Endothelial cell (in vitro differentiated cells): Measurements from ENCODE around the gene SEMA3A. TPM values are rescaled to one million over a fixed set of nuclear protein-coding genes. Genes with fewer than 3 reads are reported as not detected.
A peak's percentile ranks its signal among the peaks of the same experiment; 100 is the strongest.

Experiments
- DNase-seq: peaks from one replicate; pipeline ENCODE4 v3.0.0; 2021; ENCODE audit warnings: low spot score
- H3K27ac Mint-ChIP-seq: one replicate; pipeline ENCODE4 v1.8.0; 2021; ENCODE audit warnings: mixed read lengths, inconsistent platforms; ENCODE audit not compliant: unreplicated experiment
- H3K27me3 Mint-ChIP-seq: one replicate; pipeline ENCODE4 v1.8.0; 2021; ENCODE audit warnings: mild to moderate bottlenecking, moderate library complexity, mixed read lengths, inconsistent platforms; ENCODE audit not compliant: unreplicated experiment
- H3K36me3 Mint-ChIP-seq: one replicate; pipeline ENCODE4 v1.8.0; 2021; ENCODE audit warnings: mild to moderate bottlenecking, low read depth, mixed read lengths, inconsistent platforms; ENCODE audit not compliant: unreplicated experiment
- H3K4me1 Mint-ChIP-seq: one replicate; pipeline ENCODE4 v1.8.0; 2021; ENCODE audit warnings: mild to moderate bottlenecking, mixed read lengths, inconsistent platforms; ENCODE audit not compliant: unreplicated experiment
- H3K4me3 Mint-ChIP-seq: one replicate; pipeline ENCODE4 v1.8.0; 2021; ENCODE audit warnings: mild to moderate bottlenecking, mixed read lengths, inconsistent platforms; ENCODE audit not compliant: unreplicated experiment
- H3K9me3 Mint-ChIP-seq: one replicate; pipeline ENCODE4 v1.8.0; 2021; ENCODE audit warnings: mixed read lengths, inconsistent platforms; ENCODE audit not compliant: unreplicated experiment
- total RNA-seq: library from RNA; stranded (reverse); fragmentation: NEBNext Ultra II Directional; extraction: Animal tissue kit (Norgen Biotek cat#: 25700); gene quantifications from one replicate; pipeline ENCODE4 v1.2.1, GENCODE V29; 2021; ENCODE audit not compliant: unreplicated experiment
- TF ChIP-seq, protein P1 (sequence below): fragments of 200-600 bp; sonication (generic); IDR thresholded peaks from one replicate; pipeline ENCODE4 v1.5.0; 2021; ENCODE audit warnings: antibody characterized with exemption; ENCODE audit not compliant: unreplicated experiment

Gene SEMA3A
- total RNA-seq, 1 donor from 2014 or later = 8.5 TPM

DNA sequence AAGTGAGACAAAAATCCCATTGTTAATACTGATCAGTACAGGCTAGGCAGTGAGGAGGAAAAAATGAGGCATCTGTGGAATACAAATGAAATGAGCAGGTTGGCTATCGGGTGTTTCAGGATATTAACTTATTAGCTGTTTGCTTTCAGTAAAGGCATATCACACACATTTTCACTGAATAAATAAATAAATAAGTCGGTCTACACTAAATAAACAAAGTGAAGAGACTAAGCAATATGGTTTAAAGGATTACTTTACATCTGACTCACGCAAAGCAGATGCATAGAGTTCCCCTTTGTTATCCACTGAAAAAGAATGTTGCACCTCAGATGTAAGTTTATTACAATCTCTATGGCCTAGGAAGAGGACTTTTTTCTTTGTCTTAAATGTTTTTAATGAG, 6.3 kb upstream of the SEMA3A start:
- Mint-ChIP-seq H3K27ac (no peak overlapping the region), H3K4me1 (peaks cover 15% of the 10 kb centered on the region), H3K4me3 (no peak overlapping the region)

DNA sequence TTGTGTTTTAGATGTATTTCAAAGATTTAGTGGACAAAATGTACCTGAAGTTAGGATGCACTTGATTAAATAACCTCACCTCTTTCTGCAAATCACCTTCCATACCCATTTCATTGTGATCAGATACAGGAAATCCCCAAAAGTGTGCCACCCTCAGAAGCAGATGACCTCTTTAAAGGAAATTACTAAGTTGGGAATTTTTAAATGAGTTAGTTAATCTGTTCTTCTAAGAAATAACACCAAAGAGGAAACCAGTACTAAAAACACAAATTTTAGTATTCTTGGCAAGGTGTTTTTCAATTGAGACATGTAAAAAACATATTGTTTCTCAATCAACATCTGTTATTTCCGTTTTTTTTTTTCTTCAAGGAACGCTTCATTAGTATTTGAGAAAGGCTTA, 4.6 kb upstream of the SEMA3A start:
- H3K4me1 Mint-ChIP-seq = peaks cover 19% of the 10 kb centered on the region
- no peak overlapping the region for H3K27ac Mint-ChIP-seq
- H3K9me3 Mint-ChIP-seq = no peaks in the 10 kb centered on the region
- H3K4me3 Mint-ChIP-seq = no peak overlapping the region
- no peaks in the 10 kb centered on the region for H3K36me3 Mint-ChIP-seq
- peaks cover 1% of the 10 kb centered on the region for H3K27me3 Mint-ChIP-seq
- TF ChIP-seq, protein P1, sequence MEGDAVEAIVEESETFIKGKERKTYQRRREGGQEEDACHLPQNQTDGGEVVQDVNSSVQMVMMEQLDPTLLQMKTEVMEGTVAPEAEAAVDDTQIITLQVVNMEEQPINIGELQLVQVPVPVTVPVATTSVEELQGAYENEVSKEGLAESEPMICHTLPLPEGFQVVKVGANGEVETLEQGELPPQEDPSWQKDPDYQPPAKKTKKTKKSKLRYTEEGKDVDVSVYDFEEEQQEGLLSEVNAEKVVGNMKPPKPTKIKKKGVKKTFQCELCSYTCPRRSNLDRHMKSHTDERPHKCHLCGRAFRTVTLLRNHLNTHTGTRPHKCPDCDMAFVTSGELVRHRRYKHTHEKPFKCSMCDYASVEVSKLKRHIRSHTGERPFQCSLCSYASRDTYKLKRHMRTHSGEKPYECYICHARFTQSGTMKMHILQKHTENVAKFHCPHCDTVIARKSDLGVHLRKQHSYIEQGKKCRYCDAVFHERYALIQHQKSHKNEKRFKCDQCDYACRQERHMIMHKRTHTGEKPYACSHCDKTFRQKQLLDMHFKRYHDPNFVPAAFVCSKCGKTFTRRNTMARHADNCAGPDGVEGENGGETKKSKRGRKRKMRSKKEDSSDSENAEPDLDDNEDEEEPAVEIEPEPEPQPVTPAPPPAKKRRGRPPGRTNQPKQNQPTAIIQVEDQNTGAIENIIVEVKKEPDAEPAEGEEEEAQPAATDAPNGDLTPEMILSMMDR = no peak
- no peak for DNase-seq

More for the DNA sequence above, 6.3 kb upstream of the SEMA3A start:
- Mint-ChIP-seq H3K36me3 (no peaks in the 10 kb centered on the region), H3K27me3 (peaks cover 1% of the 10 kb centered on the region), H3K9me3 (no peaks in the 10 kb centered on the region)
- TF ChIP-seq, protein P1 = no peak
- no peak for DNase-seq

DNA sequence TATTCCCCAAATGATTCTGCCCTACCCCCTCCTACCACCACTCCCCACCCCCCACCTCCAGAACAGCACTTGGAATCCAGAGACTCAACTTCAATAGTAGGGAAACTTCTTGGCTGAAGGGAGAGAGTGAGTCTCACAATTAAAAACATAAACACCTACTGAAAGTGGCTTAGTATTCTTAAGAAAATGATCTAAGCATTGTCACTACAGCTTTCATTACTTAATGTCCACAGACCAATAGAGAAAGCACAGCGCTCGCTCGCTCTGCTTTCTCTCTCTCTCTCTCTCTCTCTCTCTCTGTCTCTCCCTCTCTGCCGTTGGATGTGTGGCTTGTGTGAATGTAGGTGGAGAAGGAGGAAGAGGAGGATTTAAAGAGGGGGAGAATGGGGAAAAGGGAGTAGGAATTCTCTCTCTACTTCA, 1.5 kb upstream of the SEMA3A start:
- no peak for DNase-seq
- TF ChIP-seq, protein P1 = no peak
- H3K27me3 Mint-ChIP-seq = peaks cover 1% of the 10 kb centered on the region
- H3K9me3 Mint-ChIP-seq = no peaks in the 10 kb centered on the region
- peak overlapping the region; percentile 51 for H3K27ac Mint-ChIP-seq
- no peak overlapping the region for H3K4me3 Mint-ChIP-seq
- H3K4me1 Mint-ChIP-seq = peaks cover 22% of the 10 kb centered on the region
- no peaks in the 10 kb centered on the region for H3K36me3 Mint-ChIP-seq

DNA sequence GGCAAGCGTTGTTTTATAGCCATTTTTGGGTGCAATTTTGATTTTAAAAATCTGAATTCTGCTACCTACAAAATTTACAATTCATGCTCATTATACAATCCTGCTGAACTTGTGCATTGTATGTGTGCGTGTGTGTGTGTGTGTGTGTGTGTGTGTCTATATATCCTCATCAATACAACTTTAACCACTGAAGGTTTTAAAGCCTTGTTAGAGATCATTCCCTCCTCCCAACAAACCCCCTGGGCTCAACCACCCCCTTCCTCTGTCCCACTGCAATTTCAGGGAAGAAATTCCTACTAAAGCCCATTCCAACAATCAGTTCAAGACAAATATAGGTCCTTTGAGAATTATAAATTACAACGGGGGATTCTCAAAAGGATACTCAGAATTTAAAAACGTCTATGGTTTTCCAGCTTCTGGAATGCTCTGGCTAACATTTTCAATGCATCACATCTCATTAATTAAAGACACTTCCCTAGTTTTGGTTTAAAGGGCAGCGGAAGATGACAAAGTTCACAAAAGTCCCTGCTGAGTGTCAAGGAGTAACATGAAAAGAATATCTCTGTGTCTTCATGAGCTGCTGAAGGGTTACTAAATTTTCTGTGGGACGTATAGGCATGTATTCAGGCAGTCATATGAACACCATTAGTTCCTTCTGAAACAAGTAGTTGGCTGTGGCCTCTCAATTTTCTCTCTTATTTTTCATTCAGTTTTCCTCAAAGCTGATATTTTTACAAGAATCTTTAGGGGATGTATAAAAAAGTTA, 889 bp upstream of the SEMA3A start:
- peaks cover 22% of the 10 kb centered on the region for H3K4me1 Mint-ChIP-seq
- no peaks in the 10 kb centered on the region for H3K9me3 Mint-ChIP-seq
- peak overlapping the region; percentile 92 for H3K27ac Mint-ChIP-seq
- H3K4me3 Mint-ChIP-seq = peak overlapping the region; percentile 93
- H3K27me3 Mint-ChIP-seq = peaks cover 1% of the 10 kb centered on the region
- no peaks in the 10 kb centered on the region for H3K36me3 Mint-ChIP-seq
- TF ChIP-seq, protein P1 = no peak
- no peak for DNase-seq

DNA sequence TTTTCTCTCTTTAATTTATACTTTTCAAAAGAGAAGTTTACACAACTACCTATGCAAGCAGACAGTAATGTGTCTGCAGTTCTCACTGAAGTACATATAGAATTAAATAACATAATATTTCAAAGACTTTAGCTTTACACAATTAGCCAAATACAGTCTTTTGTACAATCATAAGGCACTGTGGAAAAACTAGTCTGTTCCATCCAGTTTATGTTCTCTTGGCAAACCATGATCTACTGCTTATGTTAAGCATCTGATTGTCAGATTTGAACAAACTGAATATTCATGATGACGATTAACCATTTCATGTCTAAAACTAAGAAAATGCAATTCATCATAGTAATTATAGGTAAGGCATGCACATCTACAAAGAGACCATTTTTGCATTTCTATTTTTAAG, 842 bp downstream of the SEMA3A start:
- Mint-ChIP-seq H3K36me3 (no peaks in the 10 kb centered on the region), H3K4me3 (peak overlapping the region; percentile 93), H3K4me1 (peaks cover 12% of the 10 kb centered on the region), H3K27ac (no peak overlapping the region), H3K9me3 (no peaks in the 10 kb centered on the region), H3K27me3 (no peaks in the 10 kb centered on the region)
- TF ChIP-seq, protein P1 = no peak
- DNase-seq = no peak
